Type B pancreatic cell (in vitro differentiated cells): ENCODE measurements around the gene RECQL. TPM values are rescaled to one million over a fixed set of nuclear protein-coding genes. Genes with fewer than 3 reads are reported as not detected.

Experiments
- DNase-seq: peaks from one replicate; pipeline ENCODE4 v3.0.0; 2021; ENCODE audit warnings: mixed read lengths; ENCODE audit not compliant: unreplicated experiment; ENCODE audit errors: extremely low spot score
- H3K27ac Mint-ChIP-seq: 2 replicates; pipeline ENCODE4 v1.8.0; 2021; ENCODE audit warnings: mild to moderate bottlenecking, mixed read lengths
- H3K27me3 Mint-ChIP-seq: 2 replicates; pipeline ENCODE4 v1.8.0; 2021; ENCODE audit warnings: mixed read lengths
- H3K36me3 Mint-ChIP-seq: 2 replicates; pipeline ENCODE4 v1.8.0; 2021; ENCODE audit warnings: mixed read lengths
- H3K4me1 Mint-ChIP-seq: one replicate; pipeline ENCODE4 v1.8.0; 2021; ENCODE audit warnings: mixed read lengths; ENCODE audit not compliant: unreplicated experiment
- H3K4me3 Mint-ChIP-seq: 2 replicates; pipeline ENCODE4 v1.8.0; 2021; ENCODE audit warnings: mild to moderate bottlenecking, mixed read lengths
- H3K9me3 Mint-ChIP-seq: 2 replicates; pipeline ENCODE4 v1.8.0; 2021; ENCODE audit warnings: mixed read lengths
- CTCF ChIP-seq: fragments of 200-600 bp; sonication (generic); conservative IDR thresholded peaks from 2 replicates; pipeline ENCODE4 v1.5.0; 2021; ENCODE audit warnings: antibody characterized with exemption, mild to moderate bottlenecking
- total RNA-seq: library from RNA; stranded (reverse); gene quantifications from 2 replicates; pipeline ENCODE4 v1.2.1, GENCODE V29; 2021; ENCODE audit warnings: low replicate concordance

Gene RECQL
- total RNA-seq, 1 donor from 2014 or later: 25.6 TPM

- Mint-ChIP-seq H3K27ac (no peak overlapping the region), H3K4me1 (no peaks in the 10 kb centered on the region), H3K27me3 (no peaks in the 10 kb centered on the region), H3K4me3 (no peak overlapping the region), H3K36me3 (peaks cover 40% of the 10 kb centered on the region), H3K9me3 (peaks cover 4% of the 10 kb centered on the region)
- DNase-seq: no peak
- TF ChIP-seq CTCF: no peak
Observed at GRCh38 chr12:21459474-21459873, 42.0 kb downstream of the RECQL start.

- no peaks in the 10 kb centered on the region for H3K27me3 Mint-ChIP-seq
- H3K4me3 Mint-ChIP-seq: no peak overlapping the region
- no peak for DNase-seq
- H3K36me3 Mint-ChIP-seq: peaks cover 39% of the 10 kb centered on the region
- no peak for TF ChIP-seq CTCF
- H3K4me1 Mint-ChIP-seq: no peaks in the 10 kb centered on the region
- no peak overlapping the region for H3K27ac Mint-ChIP-seq
- H3K9me3 Mint-ChIP-seq: no peaks in the 10 kb centered on the region
Observed at GRCh38 chr12:21456291-21456780, 45.1 kb downstream of the RECQL start.

- no peak for DNase-seq
- no peaks in the 10 kb centered on the region for H3K27me3 Mint-ChIP-seq
- no peaks in the 10 kb centered on the region for H3K9me3 Mint-ChIP-seq
- no peak overlapping the region for H3K27ac Mint-ChIP-seq
- H3K4me3 Mint-ChIP-seq: no peak overlapping the region
- peaks cover 47% of the 10 kb centered on the region for H3K36me3 Mint-ChIP-seq
- no peak for TF ChIP-seq CTCF
- no peaks in the 10 kb centered on the region for H3K4me1 Mint-ChIP-seq
Observed at GRCh38 chr12:21453312-21453852, 48.1 kb downstream of the RECQL start.

GRCh38 chr12:21451529-21451928 lies 49.9 kb downstream of the RECQL start:
- peak; percentile 43 for TF ChIP-seq CTCF
- H3K27me3 Mint-ChIP-seq: no peaks in the 10 kb centered on the region
- no peak overlapping the region for H3K27ac Mint-ChIP-seq
- DNase-seq: no peak
- no peaks in the 10 kb centered on the region for H3K4me1 Mint-ChIP-seq
- peaks cover 36% of the 10 kb centered on the region for H3K36me3 Mint-ChIP-seq
- H3K9me3 Mint-ChIP-seq: no peaks in the 10 kb centered on the region
- H3K4me3 Mint-ChIP-seq: no peak overlapping the region

GRCh38 chr12:21444193-21445146 lies 57.0 kb downstream of the RECQL start:
- TF ChIP-seq CTCF: no peak
- no peaks in the 10 kb centered on the region for H3K4me1 Mint-ChIP-seq
- H3K27me3 Mint-ChIP-seq: no peaks in the 10 kb centered on the region
- DNase-seq: no peak
- no peaks in the 10 kb centered on the region for H3K9me3 Mint-ChIP-seq
- peaks cover 45% of the 10 kb centered on the region for H3K36me3 Mint-ChIP-seq
- peak overlapping the region; percentile 3 for H3K27ac Mint-ChIP-seq
- no peak overlapping the region for H3K4me3 Mint-ChIP-seq
